GM20000 (cell line): ENCODE results near the gene PAFAH2.
A peak's percentile ranks its signal among the peaks of the same experiment; 100 is the strongest.

Experiments
- DNase-seq: peaks from one replicate; pipeline ENCODE4 v3.0.0; 2012; ENCODE audit warnings: low spot score
- CTCF ChIP-seq: IDR thresholded peaks from 2 replicates; pipeline ENCODE4 v1.5.1; 2012; ENCODE audit warnings: mild to moderate bottlenecking, control low read depth; ENCODE audit errors: extremely low read depth, missing control alignments

Gene PAFAH2

GRCh38 chr1:25996966-25997827 lies 666 bp downstream of the PAFAH2 start:
- TF ChIP-seq CTCF = no peak
- peak; percentile 43 for DNase-seq

DNA sequence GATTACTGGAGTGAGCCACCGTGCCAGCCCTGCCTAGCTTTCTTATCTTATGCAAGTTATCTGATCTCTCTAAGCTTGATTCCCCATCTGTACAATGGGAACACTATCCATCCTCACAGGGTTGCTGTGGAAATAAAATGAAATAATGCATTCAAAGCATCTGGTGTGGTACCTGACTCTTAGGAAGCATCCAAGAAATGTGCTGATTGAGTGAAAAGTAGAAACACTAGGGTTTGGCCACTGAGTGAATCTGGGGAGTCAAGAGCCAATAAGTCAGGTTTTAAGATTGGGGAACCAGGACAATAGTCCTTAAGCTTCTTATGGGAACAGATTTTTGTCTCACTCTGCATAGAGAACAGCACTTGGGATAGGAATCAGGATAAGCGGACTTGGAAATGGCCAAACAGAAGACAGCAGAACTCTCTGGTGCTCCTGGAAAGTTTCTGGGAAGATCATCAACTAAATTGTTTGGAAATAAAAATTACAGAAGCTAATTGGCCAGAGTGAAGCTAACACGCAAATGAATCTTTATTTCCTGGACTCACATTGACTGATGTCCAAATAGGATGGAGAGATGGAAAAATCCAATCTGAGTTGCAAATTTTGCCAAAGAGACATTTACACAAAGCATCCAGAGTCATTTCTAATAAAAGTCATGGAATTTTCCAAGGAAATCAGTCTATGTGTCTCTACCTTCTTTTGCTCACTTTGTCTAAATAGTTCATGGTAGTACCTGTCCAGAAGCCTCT lies 3.3 kb downstream of the PAFAH2 start:
- TF ChIP-seq CTCF = no peak
- no peak for DNase-seq

GRCh38 chr1:25993197-25993951 lies 4.5 kb downstream of the PAFAH2 start:
- DNase-seq = no peak
- TF ChIP-seq CTCF = no peak

DNA sequence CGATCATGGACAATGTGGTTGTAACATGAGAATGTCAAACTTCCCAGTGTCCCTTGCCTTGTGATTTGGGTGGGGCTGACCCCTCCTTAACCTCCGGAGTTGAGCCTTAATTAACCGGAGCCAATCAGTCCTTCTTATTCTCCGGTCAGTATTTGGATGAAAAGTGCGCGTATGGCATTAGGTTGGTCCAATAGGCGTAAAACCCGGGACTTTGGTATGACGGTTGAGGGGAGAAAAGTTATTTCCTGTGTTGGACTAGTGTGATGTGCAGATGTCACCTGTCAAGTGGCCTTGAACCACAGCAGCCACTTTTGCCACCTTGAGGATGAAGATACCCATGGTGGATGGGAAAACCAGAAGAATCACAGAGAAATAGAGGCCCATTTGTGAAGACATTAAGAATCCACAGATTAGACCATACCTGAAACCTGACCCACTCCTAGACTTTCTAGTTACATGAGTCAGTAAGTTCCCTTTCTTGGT lies 5.1 kb downstream of the PAFAH2 start:
- no peak for DNase-seq
- TF ChIP-seq CTCF = no peak

- DNase-seq = no peak
- TF ChIP-seq CTCF = no peak
Observed at GRCh38 chr1:25991937-25992688, 5.8 kb downstream of the PAFAH2 start.

DNA sequence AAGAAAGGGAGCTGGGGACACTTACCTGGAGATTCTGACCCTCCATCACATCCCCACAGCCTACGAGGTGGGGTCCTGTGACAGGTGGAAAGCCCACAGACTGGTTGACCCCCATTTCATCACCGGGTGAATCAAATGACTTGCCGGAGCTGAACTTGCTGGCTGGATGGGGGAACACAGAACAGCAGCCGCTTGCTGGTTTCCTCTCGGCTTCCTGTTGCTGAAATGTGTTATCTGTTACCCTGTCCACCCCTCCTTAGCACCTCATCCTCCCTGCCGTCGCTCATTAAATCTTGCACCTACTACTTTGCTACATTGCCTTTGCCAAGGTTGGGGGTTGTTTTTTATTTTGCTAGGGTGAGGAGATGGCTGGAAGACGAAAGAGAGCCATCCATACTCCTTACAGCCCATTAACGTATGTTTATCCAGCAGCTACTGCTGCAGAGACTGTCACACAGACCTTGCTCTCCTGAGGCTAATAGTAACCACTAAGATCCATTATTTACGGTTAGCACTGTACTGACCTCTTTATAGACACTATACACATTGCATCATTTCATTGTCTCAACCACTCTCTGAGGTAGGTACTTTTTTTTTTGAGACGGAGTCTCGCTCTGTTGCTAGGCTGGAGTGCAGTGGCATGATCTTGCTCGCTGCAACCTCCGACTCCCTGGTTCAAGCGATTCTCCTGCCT lies 7.0 kb downstream of the PAFAH2 start:
- no peak for DNase-seq
- TF ChIP-seq CTCF = no peak
